HG03432 (cell line): ENCODE measurements around the gene AUP1.

Experiments used
- ATAC-seq: cut with Tn5 transposase; IDR thresholded peaks from one replicate; pipeline ENCODE4 v1.9.1; 2021; ENCODE audit warnings: mild to moderate bottlenecking, moderate library complexity; ENCODE audit not compliant: unreplicated experiment

AUP1 gene

GRCh38 chr2:74515271-74515980, 14.1 kb downstream of the AUP1 start:
- no peak for ATAC-seq

- no peak for ATAC-seq
Observed at GRCh38 chr2:74514368-74515270, 14.9 kb downstream of the AUP1 start, which contains the start of gene TLX2. TLX2 (plus strand) TSS chr2:74514450; CDS start chr2:74514807, 357 bp downstream.

- no peak for ATAC-seq
Observed at GRCh38 chr2:74513605-74514367, 15.7 kb downstream of the AUP1 start.

GRCh38 chr2:74512744-74513604, 16.5 kb downstream of the AUP1 start:
- ATAC-seq = no peak

GRCh38 chr2:74511104-74511989, 18.2 kb downstream of the AUP1 start:
- no peak for ATAC-seq

GRCh38 chr2:74510272-74510671, 19.2 kb downstream of the AUP1 start:
- ATAC-seq = no peak

- peak; percentile 7 for ATAC-seq
Observed at GRCh38 chr2:74507926-74508520, 21.5 kb downstream of the AUP1 start.

GRCh38 chr2:74507145-74507925, 22.2 kb downstream of the AUP1 start, which contains the start of gene PCGF1:
PCGF1 (minus strand) TSS chr2:74507695; CDS start chr2:74507668, 27 bp downstream.
- ATAC-seq = peak; percentile 85

GRCh38 chr2:74505448-74506246, 23.9 kb downstream of the AUP1 start:
- no peak for ATAC-seq

GRCh38 chr2:74504591-74504990, 24.9 kb downstream of the AUP1 start:
- ATAC-seq = no peak

GRCh38 chr2:74503506-74504475, 25.7 kb downstream of the AUP1 start:
- no peak for ATAC-seq

- peak; percentile 47 for ATAC-seq
Observed at GRCh38 chr2:74502720-74503505, 26.6 kb downstream of the AUP1 start.

GRCh38 chr2:74502147-74502719, 27.3 kb downstream of the AUP1 start:
- ATAC-seq = no peak

- no peak for ATAC-seq
Observed at GRCh38 chr2:74501335-74502071, 28.0 kb downstream of the AUP1 start.
